GM21526 (cell line): Measurements from ENCODE around the gene TRAPPC6A.

Experiments used
- ATAC-seq: cut with Tn5 transposase; IDR thresholded peaks from one replicate; pipeline ENCODE4 v1.9.1; 2021; ENCODE audit warnings: moderate library complexity; ENCODE audit not compliant: unreplicated experiment, low FRiP score

The TRAPPC6A gene

DNA sequence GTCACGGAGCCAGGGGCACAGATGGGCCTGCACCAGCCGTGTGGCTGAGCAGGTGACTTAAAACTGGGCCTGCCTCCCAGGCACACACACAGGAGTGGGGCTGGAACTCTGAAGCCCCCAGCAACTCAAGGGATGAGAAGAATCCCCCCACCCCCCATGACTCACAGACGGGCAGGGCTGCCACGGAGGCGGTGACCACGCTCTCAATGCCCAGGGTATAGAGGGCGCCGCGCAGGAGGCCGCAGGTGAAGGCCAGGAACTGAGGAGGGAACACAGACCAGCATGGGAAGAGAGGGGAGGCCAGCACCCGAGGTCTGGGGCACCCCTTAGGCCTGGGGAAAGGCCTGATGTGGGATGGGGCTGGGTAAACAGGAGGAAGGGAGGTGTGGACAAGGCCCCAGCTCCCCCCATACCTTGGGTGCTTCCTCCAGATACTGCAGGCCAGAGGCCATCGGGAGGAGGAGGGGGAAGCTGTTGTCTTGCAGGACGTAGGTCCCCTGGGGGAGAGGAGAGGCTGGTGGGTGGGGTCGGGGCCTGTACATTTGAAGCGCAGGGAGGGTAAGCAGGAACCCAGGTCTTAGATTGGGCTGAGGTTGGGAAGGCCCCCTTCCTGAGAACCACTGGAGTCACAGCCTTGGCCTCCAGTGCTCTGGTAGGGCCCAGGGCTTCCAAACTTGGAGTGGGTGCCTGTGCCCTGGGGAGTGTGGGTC is 14.1 kb downstream of the TRAPPC6A start:
- ATAC-seq: no peak

DNA sequence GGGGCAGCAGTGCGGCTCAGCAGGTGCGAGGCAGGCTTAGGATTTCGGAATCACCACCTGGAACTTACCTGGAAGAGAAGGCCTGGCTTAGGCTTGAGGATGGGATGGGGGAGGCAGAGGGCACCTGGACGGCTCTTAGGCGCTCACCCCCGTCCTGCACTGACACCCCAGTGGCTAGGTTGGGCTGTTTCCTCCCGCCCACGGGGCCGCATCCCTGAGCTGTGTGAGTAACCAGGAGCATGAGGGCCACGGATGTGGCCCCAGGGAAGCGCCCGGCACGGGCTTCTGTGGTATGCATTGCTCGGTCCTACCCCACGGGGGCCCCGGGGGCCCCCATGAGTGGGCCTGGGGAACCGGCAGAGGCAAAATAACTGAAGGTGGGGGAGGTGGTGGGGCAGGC is 14.9 kb downstream of the TRAPPC6A start:
- ATAC-seq: no peak

DNA sequence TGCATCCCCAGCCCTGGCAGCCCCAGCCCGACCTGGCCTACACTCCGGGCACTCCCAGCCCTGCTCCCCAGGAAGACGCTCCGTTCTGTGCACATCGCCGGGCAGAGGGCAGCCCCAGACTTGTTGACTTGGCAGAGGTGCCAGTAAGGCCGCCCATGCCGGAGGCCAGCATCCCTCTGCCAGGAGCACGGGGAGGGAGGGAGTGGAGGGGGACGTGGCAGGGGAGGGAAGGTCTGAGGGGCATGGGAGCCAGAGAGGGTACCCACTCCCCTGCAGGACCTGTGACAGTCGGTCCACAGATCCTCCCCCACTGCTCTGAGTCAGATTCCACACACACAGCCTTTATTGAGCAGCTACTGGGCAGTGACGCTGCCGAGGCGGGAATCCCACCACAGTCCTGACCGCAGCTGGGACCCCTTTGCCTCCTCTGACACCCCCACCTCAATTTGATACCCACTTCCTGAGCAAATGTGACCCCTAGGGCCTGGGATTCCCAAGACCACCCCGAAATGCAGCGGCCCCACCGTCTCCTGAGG is 15.4 kb downstream of the TRAPPC6A start:
- ATAC-seq: no peak

DNA sequence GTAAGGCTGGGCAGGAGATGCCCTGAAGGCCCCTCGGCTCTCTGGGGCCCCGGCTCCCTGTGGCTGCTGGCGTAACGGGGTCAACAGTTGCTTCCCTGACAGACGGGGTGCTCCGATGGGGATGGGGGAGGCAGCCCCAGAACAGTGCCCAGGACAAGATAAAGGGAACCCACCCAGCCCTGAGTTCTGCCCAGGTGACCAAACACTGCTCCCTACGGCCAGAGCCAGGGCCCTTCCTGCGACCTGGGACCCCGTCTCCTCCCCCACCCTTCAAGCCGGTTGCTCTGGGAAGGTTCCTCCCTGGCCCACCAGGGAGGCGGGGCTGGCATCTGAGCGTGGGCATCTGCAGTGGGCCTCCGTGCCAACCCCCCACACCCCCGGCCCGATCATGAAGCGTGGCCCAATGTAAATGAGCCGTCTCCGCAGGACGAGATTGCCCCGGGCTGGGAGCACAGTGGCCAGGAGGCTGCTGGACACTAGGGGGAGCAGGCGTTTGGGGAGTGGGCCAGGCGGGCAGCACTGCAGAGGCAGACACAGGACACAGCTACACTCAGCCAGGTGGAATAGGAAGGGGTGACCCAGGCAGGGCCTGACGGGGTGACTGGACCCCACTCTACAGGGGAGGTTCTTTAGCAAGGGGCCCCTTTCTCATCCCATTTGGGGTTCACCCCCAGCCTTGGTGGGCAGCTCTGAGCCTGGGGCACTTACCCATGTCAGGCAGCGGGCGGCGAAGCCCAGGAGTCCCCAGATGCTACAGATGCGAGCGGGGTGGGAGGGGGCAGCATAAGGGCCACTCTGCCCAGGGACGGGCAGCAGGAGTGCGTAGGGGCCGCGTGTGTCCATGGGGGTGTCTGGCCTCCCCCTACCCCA is 16.1 kb downstream of the TRAPPC6A start:
- no peak for ATAC-seq

DNA sequence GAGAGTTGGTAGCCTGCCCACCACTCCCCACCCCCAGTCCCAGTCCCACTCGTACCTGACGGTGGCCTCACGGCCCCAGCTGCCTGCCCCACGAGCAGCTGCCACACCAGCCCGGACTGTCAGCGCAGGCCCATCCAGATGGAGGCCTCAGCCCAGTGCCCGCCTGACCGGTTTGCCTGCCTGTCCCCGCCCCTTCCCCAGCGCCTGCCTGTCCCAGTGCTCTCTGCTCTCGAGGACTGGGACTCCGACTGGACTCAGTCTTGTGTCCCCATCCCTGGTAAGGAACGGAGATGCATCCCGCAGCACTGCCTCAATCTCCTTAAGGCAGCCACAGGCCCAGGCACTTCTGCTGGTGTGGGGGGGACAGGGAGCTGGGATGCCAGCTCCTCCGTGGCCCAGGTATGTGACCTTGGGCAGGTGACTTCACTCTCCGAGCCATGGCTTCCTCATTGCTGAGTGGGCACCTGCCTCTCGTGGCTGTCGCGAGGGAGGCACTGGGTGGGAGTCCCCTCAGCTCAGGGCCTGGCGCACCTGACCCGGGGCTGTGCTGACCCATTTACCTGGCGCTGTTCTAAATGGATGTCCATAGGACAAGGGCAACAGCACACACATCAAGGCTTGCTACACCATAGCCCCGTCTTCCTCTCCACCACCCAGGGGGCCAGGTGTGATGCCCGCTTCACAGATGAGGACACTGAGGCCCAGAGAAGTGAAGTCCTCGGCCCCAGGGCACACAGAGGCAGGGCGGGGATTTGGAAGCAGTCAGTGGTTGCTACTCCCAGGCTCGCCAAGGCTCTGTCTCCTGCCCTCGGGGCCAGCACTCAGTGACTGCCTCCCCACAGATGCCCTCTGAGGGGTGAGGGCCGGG is 16.9 kb downstream of the TRAPPC6A start, which contains the start of gene NKPD1:
Gene NKPD1, minus strand, starts transcription at position 113 of the 868 bp plus-strand sequence. CDS start 832 bp downstream, outside the sequence.
- no peak for ATAC-seq

DNA sequence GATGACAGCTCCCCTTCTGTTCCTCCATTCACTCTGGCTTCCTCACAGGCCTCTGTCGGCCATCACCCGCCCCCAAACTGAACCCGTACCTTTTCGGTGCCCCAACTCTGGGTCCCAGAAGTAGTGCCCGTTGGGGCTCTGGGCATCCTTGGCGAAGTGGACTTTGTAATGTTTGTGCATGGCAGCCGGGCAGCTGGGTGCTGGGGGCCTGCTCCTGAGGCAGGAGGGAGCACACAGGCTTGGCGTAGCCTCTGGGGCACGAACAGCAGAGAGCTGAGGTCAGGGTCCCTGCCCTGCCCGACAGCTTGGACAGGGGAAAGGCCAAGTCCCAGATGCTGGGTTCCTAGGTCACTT is 18.1 kb downstream of the TRAPPC6A start:
- no peak for ATAC-seq

DNA sequence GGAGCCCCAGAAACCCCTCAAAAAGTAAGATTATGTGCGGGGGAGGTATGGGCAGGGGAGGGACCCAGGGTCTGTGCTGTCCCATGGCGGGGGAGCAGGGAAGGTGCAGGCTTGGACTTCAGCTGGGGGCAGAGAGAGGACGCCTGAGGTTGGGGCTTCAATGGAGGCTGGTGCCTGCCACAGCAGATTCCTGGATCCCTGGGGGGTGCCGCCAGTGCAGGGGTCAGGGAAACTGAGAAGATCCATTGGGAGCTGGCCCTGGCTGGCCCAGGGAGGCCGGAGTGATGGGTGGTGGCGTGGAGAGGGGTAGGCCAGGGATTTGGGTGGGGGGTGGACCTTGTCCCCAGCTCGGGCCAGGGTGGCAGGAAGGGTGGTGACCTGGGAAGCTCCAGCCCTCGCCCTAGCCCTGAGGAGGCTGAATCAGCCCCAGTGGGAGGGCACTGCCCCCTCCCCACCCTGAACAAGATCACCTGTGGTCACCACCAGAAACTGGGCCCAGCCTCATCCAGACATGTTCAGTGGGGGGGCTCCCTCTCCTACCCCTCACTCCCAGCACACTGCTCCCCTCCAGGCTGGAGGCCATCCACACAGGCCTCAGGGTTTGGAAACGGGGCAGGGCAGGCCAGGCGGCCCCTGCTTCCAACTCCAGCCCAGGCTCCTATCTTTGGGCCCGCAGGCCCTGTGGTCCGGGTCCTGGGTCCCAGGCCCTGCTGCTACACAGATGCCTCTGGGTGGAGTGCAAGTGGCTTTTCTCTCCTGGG is 18.6 kb downstream of the TRAPPC6A start:
- no peak for ATAC-seq

DNA sequence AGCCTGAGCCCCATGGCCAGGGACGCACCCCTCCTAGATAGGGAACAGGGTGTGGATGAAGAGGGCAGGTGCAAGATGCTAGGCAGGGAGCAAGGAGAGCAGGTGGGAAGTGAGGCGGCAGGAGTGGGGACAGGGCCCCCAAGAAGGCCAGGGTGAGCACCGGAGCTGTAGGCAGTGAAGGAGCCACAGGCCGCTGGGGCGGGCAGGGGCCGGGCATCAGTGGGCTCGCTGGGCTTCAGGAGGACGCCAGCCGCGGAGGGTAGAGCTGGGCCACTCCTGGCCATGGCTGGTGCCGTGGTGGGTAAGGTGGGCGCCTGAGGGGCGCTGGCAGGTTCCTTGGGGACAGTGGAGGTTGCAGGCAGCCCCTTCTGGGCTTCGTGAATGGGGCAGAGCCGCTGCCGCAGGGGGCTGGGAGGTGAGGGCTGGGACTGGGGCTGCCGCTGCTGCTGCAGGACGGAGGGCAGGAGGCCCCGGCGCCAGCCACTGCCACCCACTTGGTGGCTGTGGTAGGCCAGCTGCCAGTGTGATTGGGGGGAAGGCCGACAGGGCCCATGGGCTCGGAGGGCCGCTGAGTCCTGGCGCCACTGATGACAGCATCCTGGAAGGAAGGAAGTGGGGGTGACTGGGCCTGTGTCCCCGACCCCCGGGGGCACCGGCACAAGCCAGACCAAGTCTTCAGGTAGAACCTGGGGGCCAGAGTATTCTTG is 19.4 kb downstream of the TRAPPC6A start:
- ATAC-seq: no peak

DNA sequence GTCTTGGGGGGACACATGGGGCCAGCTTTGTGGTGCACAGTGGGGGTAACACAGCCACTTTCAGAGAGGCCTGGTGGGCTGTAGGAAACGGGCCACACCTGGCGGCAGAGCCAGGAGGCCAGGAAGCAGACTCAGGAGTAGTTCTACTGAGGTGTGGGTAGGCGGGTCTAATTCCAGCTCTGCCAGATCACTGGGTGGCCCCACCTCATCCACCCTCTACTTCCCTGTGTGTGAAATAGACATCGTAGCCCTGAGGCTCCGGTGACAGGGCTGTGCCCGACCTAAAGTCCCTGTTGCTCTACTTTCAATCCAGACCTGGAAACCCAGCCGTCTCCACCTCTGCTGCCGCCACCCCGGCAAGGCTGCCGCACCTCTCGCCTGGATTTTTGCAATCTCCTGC is 21.3 kb downstream of the TRAPPC6A start:
- no peak for ATAC-seq

DNA sequence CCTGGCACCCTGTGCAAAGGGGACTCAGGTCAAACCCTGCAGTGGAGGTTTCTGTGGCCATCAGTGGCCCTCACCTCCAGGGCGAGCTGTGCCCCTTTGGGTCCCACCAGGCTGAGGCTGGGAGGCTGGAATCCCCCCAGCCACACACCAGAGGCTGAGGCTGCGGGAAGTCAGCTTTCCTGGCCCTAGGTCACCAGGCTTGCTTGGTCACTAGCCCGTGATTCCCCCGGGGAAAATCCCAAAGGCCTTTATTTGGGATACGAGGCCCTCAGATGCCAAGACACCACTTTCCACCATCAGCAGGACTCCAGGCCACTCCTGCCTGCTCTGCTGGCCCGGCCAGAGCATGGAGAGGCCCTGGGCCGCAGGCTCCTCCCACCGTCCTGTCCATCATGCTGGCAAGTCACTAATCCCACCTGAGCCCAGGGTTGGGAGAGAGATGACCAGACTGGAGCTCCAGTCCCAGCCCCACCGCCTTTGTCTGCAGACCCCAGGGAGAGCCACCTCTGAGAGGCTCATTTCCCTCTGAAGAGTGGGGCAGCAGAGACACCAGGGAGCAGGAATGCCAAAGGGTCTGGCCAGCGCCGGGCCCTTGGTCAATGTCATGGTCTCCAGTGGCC is 21.9 kb downstream of the TRAPPC6A start:
- ATAC-seq: no peak

DNA sequence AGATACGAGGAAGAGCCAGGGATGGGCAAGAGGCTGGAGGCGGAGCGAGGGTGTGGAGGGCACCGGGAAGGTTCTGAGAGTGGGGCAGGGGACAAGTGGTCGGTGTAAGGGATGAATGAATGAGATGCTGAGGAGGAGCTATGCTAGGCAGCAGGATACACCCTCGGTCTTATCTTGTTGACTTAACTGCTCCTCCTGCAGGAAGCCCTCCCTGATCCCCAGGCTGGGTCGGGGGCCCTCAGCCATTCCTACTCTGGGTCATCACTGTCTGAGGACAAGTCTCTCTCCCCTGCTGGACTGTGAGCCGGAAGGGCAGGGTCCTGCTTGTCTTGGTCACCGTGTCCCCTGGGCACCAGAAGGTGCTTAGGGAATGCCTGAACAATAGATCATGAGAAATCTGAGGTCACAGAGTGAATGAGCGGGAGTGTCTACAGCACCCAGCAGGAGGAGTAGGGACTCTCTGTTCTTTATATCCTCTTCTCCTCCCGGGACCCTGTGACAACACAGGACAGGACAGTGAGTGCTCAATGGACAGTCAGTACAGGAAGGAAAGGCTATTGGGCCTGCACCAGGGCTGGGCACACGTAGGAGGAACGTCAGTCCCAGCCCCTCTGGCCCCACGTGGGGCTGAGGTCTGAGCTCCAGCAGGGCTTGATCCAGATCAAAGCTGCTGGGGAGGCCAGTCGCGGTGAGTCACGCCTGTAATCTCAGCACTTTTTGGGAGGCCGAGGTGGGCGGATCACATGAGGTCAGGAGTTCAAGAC is 23.8 kb downstream of the TRAPPC6A start:
- no peak for ATAC-seq

DNA sequence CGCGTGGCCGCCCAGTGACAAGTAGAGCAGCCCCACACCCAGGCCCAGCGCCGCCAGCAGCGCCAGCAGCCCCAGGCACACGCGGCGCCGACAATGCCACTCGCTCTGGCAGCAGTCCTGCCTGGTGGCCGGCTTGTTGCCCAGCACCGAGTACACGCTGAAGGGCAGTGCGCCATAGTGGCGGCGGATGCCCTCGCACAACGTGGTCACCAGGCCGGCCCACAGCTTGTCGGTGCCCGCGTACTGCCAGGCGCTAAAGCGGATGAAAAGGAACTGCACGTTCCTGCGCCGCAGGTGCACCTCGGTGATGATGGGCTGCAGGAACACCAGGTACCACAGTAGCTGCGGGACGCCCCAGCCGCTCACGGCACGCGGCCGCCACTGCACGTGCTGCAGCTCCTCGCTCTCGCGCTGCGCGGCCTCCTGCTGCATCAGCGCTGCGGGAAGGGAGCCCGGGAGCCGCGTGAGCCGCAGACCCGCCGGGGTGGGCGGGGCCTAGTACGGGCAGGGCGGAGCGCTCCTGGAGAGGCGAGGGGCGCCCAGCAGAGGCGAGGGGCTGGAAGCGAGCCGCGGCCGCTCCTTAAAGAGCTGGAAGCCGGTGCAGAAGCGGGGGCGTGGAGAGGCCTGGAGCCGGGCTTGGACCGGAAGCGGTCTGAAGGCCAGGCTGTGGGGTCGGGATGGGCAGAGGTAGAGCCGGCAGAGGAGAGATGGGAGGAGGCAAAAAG is 24.5 kb downstream of the TRAPPC6A start:
- ATAC-seq: no peak

DNA sequence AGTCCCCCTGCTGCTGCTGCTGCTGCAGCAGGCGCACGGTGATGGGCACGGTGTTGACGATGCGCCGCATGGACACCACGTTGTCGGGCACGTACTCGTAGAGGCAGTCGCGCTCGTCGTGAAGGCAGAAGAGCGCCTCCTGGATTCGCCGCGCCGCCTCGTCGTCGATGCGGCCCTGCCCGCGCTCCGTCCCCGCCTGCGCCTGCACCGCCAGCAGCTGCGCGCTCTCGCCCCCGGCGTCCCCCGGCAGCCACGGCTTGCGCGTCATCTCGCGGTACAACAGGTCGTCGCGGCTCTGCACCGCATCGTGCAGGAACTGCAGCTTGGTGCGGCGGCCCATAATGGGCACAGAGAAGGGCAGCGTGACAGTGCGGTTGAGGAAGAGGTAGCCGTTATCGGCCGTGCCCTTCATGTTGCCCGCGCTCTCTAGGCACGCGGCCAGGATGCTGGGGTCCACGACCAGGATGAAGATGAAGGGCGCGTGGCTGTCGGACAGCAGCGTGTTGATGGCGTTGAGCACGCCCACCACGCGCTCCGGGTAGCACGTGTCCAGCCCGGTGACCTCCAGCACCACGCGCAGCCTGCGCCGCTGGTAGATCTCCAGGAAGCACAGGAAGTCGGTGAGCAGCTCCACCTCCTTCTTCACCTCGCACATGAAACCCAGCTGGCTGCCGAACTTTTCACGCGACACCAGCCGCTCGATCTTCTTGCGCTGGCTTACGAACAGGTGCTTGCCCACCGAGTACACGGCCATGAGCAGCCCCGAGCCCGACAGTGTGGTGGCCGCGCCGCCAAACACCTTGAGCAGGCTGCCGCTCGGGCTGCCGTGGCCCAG is 25.3 kb downstream of the TRAPPC6A start:
- no peak for ATAC-seq

DNA sequence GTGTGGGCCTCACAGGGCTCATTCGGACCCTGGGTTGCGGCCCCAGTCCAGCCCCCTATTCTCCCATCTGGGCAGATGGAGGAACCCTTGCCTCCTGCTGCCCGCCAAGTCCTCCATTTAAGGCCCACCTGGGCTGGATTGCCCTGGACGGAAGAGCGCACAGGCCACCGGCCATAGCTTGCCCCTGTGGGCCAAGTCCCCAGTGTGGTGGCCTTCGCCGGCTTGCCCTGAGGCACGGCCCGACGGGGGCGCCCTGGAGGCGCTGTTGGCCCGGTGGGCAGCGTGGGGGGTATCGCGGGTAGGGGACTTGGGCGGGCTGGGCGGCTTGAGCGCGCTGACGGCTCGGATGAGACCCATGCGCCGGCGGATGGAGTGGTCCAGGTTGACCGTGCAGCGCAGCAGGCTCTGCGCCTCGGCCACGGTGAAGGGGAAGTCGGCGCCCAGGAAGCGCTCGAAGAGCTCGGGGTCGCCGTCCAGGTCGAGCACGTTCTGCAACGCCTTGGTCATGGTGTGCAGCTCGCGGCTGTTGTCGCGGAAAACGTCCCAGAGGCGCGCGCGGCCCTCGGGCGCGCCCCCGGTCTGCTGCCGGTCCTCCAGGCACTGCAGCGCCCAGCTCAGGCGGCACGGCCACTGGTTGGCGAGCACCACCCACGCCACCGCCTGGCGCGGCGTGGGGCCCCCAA is 26.1 kb downstream of the TRAPPC6A start:
- no peak for ATAC-seq

DNA sequence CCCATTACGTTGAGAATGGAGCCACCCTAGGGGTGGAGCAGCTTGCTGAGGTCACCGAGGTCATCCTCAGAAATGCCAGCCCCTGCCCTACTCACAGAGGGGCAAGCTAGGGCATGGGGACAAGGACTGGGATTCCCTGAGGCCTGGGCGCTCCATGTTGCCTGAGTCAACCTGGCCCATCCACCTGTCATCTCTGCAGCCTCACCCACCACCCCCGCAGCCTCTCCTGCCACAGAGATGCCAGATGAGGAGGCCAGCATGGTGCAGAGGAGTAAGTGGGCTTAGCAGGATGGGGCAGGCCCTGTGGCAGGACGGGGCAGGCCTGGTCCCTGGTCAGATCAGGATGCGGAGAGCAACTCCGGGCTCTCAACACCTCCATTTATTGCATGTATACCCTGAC is 26.7 kb downstream of the TRAPPC6A start:
- no peak for ATAC-seq

DNA sequence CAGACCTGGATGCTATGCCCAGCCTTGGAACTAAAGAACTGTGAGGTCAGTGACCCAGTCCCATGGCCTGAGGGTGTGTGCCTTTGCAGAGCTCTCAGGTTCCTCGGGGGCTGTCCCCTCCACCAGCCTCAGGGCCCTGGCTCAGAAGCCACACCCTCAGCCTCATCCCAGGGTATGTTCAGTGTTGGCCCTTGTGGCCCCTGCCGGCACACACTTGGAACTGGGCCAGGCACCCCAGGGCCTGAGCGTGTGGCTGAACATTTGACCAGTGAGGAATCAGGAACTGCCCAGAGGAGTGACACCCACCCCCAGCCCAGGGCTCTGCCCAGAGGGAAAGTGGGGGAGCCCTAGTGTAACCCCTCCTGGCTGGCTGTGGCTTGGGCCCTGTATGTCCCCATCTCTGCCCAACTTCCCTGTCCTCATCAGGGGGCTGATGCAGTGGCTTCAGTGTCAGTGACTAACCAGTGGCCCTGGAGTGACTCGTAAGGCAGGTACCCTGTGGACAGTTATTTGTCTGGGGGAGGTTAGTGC is 27.2 kb downstream of the TRAPPC6A start:
- ATAC-seq: no peak
